Measurements from ENCODE around the gene MUC6. TPM values are rescaled to one million over a fixed set of nuclear protein-coding genes. Genes with fewer than 3 reads are reported as not detected.

The MUC6 gene
- total RNA-seq, 1 donor from 2014 or later: not detected

DNA sequence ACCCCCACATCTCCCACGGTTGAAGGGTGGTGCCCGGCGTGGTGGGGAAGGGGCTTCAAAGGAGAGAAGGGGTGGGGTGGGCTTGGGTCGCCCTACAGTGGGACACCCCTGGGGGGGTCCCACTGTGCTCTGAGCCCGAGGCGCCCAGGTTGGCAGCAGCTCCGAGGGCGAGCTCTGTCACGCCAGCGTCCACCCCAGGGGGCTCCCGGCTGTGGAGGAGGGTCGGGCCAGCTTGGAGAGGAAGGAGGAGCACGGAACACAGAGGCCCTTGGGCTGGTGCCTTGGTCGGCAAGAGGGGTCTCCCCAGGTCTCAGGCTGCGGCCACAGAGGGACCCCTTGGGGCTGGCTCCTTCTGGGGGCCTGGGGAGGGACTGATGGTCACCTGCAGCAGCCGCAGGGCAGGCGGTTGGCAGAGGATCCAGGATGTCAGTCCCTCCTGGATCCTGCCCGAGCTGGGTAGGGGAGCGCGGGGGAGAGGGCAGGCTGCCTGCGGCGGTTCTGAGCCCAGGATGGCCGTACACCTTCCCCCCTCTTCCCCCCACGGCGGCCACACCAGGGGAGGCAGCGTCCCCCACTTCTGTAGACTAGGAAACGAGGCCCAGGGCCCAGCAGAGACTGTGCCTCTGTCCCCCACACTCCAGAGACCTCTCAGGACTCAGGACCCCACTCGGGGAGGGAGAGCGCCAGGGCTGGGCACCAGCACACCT lies 788 bp downstream of the MUC6 start:
- no peak for DNase-seq
- POLR2A ChIA-PET: interaction anchor here (0.6 kb wide), 1 partner anchor 9 kb away, joined by 5 read pairs; no protein-coding TSS in a partner anchor
- peaks cover 3% of the 10 kb centered on the region for H3K9me3 Mint-ChIP-seq
- intact Hi-C loops (cut with micrococcal nuclease): no loop called here
- ATAC-seq (ENCODE audit: low read depth): no peak
- H3K27me3 Mint-ChIP-seq: no peaks in the 10 kb centered on the region
- no peak for TF ChIP-seq CTCF (IDR thresholded peaks at IDR 0.05)
- H3K4me1 Mint-ChIP-seq: no peaks in the 10 kb centered on the region
- CTCF ChIA-PET: no interaction called here
- no peak overlapping the region for H3K27ac Mint-ChIP-seq
- H3K4me3 Mint-ChIP-seq: no peak overlapping the region
- H3K36me3 Mint-ChIP-seq (ENCODE audit: low read depth): no peaks in the 10 kb centered on the region

- H3K4me3 Mint-ChIP-seq: no peak overlapping the region
- POLR2A ChIA-PET: no interaction called here
- CTCF ChIA-PET: no interaction called here
- no peaks in the 10 kb centered on the region for H3K27me3 Mint-ChIP-seq
- peaks cover 3% of the 10 kb centered on the region for H3K9me3 Mint-ChIP-seq
- no peak overlapping the region for H3K27ac Mint-ChIP-seq
- no peak for DNase-seq
- no peaks in the 10 kb centered on the region for H3K4me1 Mint-ChIP-seq
- no peak for TF ChIP-seq CTCF (IDR thresholded peaks at IDR 0.05)
- ATAC-seq (ENCODE audit: low read depth): no peak
- intact Hi-C loops (cut with micrococcal nuclease): no loop called here
- H3K36me3 Mint-ChIP-seq (ENCODE audit: low read depth): no peaks in the 10 kb centered on the region
These were observed 1.8 kb downstream of the MUC6 start for GRCh38 chr11:1034456-1035295.

DNA sequence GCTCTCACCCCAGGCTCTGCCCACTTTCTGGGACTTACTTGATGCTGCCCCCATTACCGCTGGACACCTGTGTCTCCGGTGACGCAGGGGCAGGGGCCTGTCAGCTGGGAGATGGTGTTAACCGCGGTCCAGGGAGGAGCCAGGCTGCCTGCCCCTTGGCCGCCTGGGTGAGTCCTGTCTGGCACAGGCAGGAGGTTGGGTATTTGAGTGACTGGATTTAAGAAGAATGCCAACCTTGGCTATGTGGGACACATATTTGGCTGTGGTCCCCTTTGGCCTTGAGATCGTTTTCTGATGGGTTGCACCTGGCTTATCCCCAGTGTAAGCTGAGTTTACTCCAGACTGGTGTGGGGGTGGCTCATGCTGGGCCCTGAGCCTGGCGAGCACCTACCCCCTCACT lies 2.5 kb downstream of the MUC6 start:
- intact Hi-C loops (cut with micrococcal nuclease): no loop called here
- Mint-ChIP-seq H3K36me3 (ENCODE audit: low read depth) (no peaks in the 10 kb centered on the region), H3K4me1 (no peaks in the 10 kb centered on the region), H3K27me3 (no peaks in the 10 kb centered on the region), H3K4me3 (no peak overlapping the region), H3K9me3 (peaks cover 3% of the 10 kb centered on the region), H3K27ac (no peak overlapping the region)
- ChIA-PET POLR2A (no interaction called here), CTCF (no interaction called here)
- no peak for DNase-seq
- TF ChIP-seq CTCF (IDR thresholded peaks at IDR 0.05): no peak
- no peak for ATAC-seq (ENCODE audit: low read depth)

GRCh38 chr11:1033016-1033798 lies 3.3 kb downstream of the MUC6 start:
- ChIA-PET POLR2A (no interaction called here), CTCF (no interaction called here)
- H3K4me1 Mint-ChIP-seq: no peaks in the 10 kb centered on the region
- TF ChIP-seq CTCF (IDR thresholded peaks at IDR 0.05): no peak
- H3K9me3 Mint-ChIP-seq: peaks cover 3% of the 10 kb centered on the region
- H3K27me3 Mint-ChIP-seq: no peaks in the 10 kb centered on the region
- ATAC-seq (ENCODE audit: low read depth) (no peak), DNase-seq (no peak)
- intact Hi-C loops (cut with micrococcal nuclease): no loop called here
- H3K27ac Mint-ChIP-seq: no peak overlapping the region
- no peaks in the 10 kb centered on the region for H3K36me3 Mint-ChIP-seq (ENCODE audit: low read depth)
- H3K4me3 Mint-ChIP-seq: no peak overlapping the region

Data from activated B cell treated with CpG ODN at 0.5 μM for 24 hours (primary cell).